Measurements from ENCODE around the gene CLNK.

DNA sequence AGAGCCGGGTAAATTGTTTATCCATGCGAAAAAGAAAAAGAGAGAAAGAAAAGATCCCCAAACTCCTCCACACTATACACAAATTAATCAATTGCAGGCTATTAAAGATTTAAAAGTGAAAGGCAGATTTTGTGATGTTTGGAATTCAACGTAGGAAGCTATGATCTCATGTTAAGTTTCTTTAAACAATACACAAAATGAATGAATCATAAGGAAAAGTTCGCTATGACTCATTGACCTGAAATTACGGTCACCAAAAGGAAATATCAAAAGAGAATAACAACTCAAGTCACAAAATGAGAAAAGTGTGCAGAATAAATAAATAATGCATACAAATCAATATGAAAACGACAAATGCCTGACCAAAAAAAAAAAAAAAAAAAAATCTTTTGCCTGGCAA, 28.6 kb downstream of the CLNK start:
- TF ChIP-seq EZH2 (IDR thresholded peaks at IDR 0.05; ENCODE audit: insufficient read depth, poor library complexity, severe bottlenecking) (no peak), EZH2phosphoT487 (IDR thresholded peaks at IDR 0.05; ENCODE audit: insufficient read depth, low read depth) (no peak)

Measured in GM23248 (cell line).